Measurements from ENCODE around the gene TTLL7.

Gene TTLL7

GRCh38 chr1:83844546-83844945 is 154.4 kb downstream of the TTLL7 start:
- TF ChIP-seq CTCF (IDR thresholded peaks at IDR 0.05; ENCODE audit: low read depth, low read length): no peak
- DNase-seq (ENCODE audit: extremely low read depth, low read depth): no peak

DNA sequence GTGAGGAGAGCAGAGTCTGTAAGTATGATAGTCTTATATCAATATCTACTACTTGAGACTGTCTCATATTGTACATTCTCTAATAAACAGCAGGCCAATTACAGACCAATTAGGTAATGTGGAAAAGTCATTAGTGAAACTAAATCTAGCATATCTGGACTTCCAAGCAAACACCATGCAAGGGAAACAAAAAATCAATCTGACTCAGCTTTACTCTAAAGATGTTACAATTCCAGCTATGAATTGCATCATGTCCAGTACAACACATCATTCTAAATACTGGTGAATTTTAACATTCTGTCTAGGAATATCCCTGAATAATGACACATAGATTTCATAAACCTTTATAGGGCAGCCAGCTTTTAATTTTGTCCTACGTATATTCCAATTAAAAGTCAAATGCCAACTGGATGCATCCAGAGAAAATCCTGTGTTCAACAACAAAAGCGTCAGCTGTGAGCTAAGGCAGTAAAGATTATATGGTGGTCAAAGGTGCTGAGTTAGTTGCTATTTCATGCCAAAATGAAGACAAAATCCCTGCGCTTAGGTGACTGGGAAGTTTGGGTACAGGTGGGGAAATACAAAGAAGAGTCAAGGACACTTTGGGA is 159.3 kb downstream of the TTLL7 start:
- DNase-seq (ENCODE audit: extremely low read depth, low read depth): peak; percentile 27
- TF ChIP-seq CTCF (IDR thresholded peaks at IDR 0.05; ENCODE audit: low read depth, low read length): no peak

DNA sequence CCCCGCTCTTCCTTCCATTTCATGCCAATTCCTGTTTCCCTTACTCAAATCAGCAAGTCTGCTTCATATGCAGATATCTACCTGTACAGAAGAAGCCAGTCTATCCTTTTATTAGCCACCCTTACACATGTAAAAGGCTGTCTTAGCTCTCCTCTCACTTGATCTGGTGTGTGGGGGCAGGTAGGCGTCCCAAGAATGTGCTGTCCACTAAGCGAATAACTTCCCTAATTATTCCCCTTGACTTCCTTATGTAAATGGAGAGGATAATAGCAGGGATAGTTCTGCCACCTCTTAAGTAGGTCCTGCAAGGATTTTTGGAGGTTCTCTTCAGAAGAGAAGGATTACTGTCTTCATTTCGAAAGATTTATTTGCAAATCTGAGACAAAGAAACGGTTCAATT is 160.4 kb downstream of the TTLL7 start:
- no peak for DNase-seq (ENCODE audit: extremely low read depth, low read depth)
- TF ChIP-seq CTCF (IDR thresholded peaks at IDR 0.05; ENCODE audit: low read depth, low read length): no peak

DNA sequence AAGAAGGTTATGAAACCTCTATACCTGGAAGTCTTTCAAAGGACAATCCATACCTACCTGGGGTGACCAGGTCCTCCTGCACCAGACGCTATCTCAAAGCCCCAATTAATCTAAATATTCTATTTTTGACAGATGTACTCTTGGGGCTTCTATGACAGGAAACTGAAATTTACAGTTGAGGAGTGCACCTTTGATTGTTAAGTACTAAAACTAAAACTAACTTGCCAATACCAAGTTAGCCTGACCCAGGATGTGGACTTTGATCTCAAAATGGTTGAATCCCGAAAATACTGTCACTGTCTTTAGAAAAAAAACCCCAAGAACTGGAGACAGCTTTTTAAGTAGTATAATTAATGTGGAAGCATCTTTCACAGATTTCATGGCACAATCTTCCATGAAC is 162.4 kb downstream of the TTLL7 start:
- no peak for DNase-seq (ENCODE audit: extremely low read depth, low read depth)
- TF ChIP-seq CTCF (IDR thresholded peaks at IDR 0.05; ENCODE audit: low read depth, low read length): no peak

GRCh38 chr1:83834621-83835264 is 164.2 kb downstream of the TTLL7 start:
- TF ChIP-seq CTCF (IDR thresholded peaks at IDR 0.05; ENCODE audit: low read depth, low read length): no peak
- DNase-seq (ENCODE audit: extremely low read depth, low read depth): no peak

DNA sequence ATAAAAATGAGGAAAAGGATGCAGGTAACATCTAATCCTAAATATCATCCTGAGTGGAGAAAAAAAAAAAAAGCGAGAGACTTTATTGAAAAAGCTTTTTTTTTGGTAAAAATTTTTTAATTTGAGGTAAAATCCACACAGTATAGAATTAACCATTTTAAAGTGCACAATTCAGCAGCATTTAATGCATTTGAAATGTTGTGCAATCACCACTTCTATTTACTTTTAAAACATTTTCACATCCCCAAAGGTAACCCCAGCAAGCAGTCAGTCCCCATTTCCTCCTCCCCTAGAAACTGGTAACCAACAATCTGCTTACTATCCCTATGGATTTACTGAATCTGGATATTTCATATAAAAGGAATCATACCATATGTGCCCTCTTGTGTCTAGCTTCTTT is 166.7 kb downstream of the TTLL7 start:
- DNase-seq (ENCODE audit: extremely low read depth, low read depth): no peak
- TF ChIP-seq CTCF (IDR thresholded peaks at IDR 0.05; ENCODE audit: low read depth, low read length): no peak

DNA sequence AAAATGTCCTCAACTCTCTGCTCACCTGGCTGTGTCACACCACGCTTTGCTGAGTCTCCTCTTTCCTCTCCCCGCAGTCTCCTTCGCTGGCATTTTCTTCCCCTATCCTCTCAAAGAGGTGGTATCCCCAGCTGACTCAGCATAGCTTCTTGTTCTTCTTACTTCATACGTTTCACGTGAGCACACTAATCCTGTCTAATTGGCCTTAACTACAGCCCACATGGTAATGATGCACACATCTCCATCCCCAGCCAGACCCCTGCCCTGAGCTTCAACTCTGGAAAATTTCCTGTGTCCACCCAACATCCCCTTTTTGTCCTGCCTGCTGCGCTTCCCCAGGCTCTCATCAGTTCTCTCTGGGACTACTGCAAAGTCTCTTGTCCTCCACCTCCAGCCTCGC is 169.8 kb downstream of the TTLL7 start:
- TF ChIP-seq CTCF (IDR thresholded peaks at IDR 0.05; ENCODE audit: low read depth, low read length): no peak
- DNase-seq (ENCODE audit: extremely low read depth, low read depth): no peak

Measured in AG09319 (cell line).